Islet precursor cell (in vitro differentiated cells): ENCODE results near the gene SCNN1B.
"Not testable (repeated sequence)": the region's sequence is repeated elsewhere in the genome, so short reads cannot be mapped to it uniquely, and the experiment has no call there.

Experiments used
- DNase-seq: peaks from one replicate; pipeline ENCODE4 v3.0.0-alpha.2; 2018

SCNN1B gene

GRCh38 chr16:23290189-23291062 is 11.7 kb upstream of the SCNN1B start:
- DNase-seq, result no peak

GRCh38 chr16:23293016-23293415 is 9.1 kb upstream of the SCNN1B start:
- DNase-seq, result no peak

GRCh38 chr16:23294260-23294659 is 7.8 kb upstream of the SCNN1B start:
- DNase-seq, result no peak

- DNase-seq, result no peak
Observed at GRCh38 chr16:23296994-23297393, 5.1 kb upstream of the SCNN1B start.

GRCh38 chr16:23298290-23298915 is 3.7 kb upstream of the SCNN1B start:
- DNase-seq, result no peak

- not testable (repeated sequence) for DNase-seq
Observed at GRCh38 chr16:23299815-23300214, 2.3 kb upstream of the SCNN1B start.

GRCh38 chr16:23301251-23302044 is 654 bp upstream of the SCNN1B start:
- DNase-seq, result no peak

- DNase-seq, result no peak
Observed at GRCh38 chr16:23303685-23304084, 1.6 kb downstream of the SCNN1B start.

GRCh38 chr16:23304620-23305019 is 2.5 kb downstream of the SCNN1B start:
- no peak for DNase-seq

- no peak for DNase-seq
Observed at GRCh38 chr16:23306199-23307100, 4.3 kb downstream of the SCNN1B start.

- DNase-seq, result no peak
Observed at GRCh38 chr16:23310217-23310616, 8.1 kb downstream of the SCNN1B start.

GRCh38 chr16:23310744-23311143 is 8.6 kb downstream of the SCNN1B start:
- no peak for DNase-seq

GRCh38 chr16:23316232-23316631 is 14.1 kb downstream of the SCNN1B start:
- DNase-seq, result no peak

GRCh38 chr16:23316634-23317265 is 14.6 kb downstream of the SCNN1B start:
- DNase-seq, result no peak

- no peak for DNase-seq
Observed at GRCh38 chr16:23317266-23317661, 15.2 kb downstream of the SCNN1B start.

- no peak for DNase-seq
Observed at GRCh38 chr16:23317751-23318150, 15.6 kb downstream of the SCNN1B start.

- DNase-seq, result no peak
Observed at GRCh38 chr16:23318639-23319038, 16.5 kb downstream of the SCNN1B start.

- no peak for DNase-seq
Observed at GRCh38 chr16:23319861-23320615, 17.9 kb downstream of the SCNN1B start.

GRCh38 chr16:23320693-23321092 is 18.6 kb downstream of the SCNN1B start:
- DNase-seq, result no peak

- DNase-seq, result no peak
Observed at GRCh38 chr16:23321206-23321875, 19.2 kb downstream of the SCNN1B start.
